COLO668 (cell line): ENCODE measurements around the gene ASTE1.
"Not testable (repeated sequence)": the region's sequence is repeated elsewhere in the genome, so short reads cannot be mapped to it uniquely, and the experiment has no call there.

Experiments
- DNase-seq: peaks from one replicate; lab custom pipeline; 2025; ENCODE audit not compliant: unreplicated experiment; lab: John Stamatoyannopoulos, UW

The ASTE1 gene

GRCh38 chr3:131009698-131010097 lies 16.9 kb downstream of the ASTE1 start:
- no peak for DNase-seq

DNA sequence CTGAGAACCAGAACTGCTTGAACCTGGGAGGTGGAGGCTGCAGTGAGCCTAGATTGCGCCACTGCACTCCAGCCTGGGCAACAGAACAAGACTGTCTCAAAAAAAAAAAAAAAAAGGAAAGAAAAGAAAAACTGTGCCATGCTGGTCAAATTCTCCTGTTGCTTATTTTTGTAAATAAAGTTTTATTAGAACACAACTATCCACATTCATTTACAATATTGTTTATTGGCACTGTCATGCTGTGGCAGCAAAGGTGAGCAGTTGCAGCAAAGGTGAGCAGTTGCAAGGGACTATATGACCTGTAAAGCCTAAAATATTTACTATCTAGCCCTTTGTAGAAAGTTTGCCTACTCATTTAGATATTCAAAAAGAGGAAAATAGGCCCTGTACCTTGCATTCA lies 18.3 kb downstream of the ASTE1 start:
- no peak for DNase-seq

DNA sequence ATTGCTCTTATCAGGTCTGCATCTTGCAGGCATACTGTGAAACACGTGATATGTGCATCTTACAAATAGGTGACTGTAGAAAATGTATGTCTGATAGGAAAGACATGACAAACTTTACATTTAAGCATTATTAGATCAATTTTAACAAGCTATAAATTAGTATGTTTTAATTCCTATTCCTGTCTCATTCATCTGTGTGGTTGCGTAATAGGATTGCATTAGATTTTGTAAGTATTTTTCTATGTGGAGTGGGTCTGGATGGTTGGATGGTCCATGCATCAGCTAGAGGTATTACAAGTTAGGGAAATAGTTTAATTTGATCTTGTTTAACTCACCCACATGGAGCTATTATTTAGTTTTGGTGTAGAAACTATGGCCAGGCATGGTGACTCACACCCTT lies 18.8 kb downstream of the ASTE1 start:
- no peak for DNase-seq

- no peak for DNase-seq
Observed at GRCh38 chr3:131007256-131007655, 19.4 kb downstream of the ASTE1 start.

DNA sequence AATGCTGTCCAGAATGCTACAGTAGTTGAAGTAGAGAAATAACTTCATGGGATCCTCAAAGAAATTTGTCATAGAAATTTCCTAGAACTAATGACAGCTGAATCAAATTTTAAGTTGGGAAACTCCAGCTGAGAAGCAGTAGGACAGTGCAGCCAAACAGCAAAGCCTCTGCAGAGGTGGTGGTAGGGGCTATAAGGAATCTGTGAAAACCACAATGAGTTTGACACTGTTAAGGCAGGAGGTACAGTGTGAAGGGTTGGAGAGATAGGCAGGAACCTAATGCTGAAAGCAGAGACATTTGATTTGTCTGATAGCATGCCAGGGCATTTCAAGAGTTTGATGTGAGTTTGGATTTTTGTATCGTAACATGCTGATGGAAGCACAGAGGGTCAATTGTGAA lies 22.0 kb downstream of the ASTE1 start:
- no peak for DNase-seq

- no peak for DNase-seq
Observed at GRCh38 chr3:131001071-131001470, 25.6 kb downstream of the ASTE1 start.

- DNase-seq, result no peak
Observed at GRCh38 chr3:130997289-130997688, 29.3 kb downstream of the ASTE1 start.

GRCh38 chr3:130992344-130992743 lies 34.3 kb downstream of the ASTE1 start:
- DNase-seq, result no peak

DNA sequence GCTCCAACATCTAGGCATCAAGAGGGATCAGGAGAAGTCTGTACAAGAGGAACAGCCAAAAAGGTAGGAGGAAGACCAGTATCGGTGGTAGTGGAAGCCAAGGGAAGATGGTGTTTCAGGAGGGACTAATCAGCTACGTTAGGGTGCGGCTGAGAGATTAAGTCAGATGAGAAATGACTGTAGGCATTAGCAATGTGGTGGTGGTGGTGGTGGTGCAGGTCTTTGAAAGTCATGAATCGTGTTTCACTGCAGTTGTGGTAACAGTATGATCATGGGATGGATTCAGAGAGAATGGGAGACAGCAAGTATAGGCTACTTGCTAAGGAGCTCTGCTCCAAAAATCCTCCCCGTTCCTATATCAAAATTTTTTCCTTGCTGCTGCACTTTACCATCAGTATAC lies 35.5 kb downstream of the ASTE1 start:
- DNase-seq, result no peak

DNA sequence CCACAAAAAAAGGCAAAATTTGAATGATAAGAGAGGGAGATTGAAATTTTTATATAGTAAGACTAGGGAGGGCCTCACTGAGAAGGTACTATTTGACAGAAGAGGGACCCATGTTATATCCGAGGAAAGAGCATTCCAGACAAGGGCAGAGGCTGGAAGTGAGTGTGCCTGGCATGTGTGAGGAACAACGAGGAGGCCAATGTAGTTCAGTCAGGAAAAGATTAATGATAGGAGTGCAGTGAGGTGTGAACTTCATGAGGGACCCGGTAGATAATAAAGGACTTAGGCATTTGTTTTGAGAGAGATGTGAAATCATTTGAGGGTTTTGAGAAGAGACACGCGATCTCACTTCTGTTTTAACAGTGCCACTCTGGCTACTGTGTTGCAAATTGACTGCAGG lies 36.3 kb downstream of the ASTE1 start:
- DNase-seq, result no peak

DNA sequence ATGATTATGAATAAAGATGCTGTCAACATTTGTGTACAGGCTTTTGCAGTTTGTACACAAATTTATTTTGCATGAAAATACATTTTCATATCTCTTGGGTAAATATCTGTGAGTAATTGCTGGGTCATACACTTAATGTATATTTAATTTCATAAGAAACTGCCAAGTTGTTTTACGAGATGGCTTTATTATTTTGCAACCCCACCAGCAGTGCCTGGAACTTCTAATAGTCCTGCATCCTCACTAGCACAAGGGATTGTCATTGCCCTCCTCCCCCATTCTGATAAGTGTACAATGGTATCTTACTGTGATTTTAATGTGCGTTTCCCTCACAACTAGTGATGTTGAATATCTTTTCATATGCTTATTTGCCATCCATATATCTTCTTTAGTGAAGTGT lies 45.2 kb downstream of the ASTE1 start:
- no peak for DNase-seq

DNA sequence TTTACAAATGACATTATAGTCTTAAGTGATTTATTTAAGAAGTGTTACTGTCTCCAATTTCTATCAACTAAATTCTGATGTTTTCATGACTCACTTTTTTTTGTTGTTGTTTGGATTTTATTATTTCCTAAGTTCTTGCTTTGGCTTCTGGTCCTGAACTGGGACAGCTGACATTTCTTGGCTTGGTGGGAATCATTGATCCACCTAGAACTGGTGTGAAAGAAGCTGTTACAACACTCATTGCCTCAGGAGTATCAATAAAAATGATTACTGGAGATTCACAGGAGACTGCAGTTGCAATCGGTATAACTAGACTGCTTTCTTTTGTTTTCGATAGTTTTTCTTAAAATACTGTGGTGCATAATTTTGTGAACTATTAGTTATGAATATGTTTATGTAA lies 47.5 kb downstream of the ASTE1 start:
- DNase-seq, result no peak

- no peak for DNase-seq
Observed at GRCh38 chr3:130976706-130977105, 49.9 kb downstream of the ASTE1 start.

- DNase-seq, result no peak
Observed at GRCh38 chr3:130975251-130975650, 51.4 kb downstream of the ASTE1 start.

DNA sequence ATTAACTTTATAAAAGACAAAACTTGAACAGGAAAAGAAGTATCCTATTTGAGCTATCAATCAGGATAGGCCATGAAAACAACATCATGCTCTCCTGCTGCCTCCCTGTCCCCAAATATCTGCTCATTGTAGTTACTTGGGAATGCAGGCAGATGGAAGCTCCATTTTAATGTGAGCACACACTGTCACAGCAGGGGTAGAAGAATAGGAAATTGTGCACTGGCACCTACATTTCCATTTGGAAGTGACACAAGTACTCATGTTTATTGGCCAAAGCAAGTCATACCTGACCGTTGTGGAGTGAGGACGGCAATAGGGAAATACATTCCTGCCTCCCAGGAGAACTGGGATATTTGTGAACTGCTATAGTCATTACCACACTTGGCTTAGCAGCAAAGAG lies 52.4 kb downstream of the ASTE1 start:
- DNase-seq, result no peak

GRCh38 chr3:130973406-130973805 lies 53.2 kb downstream of the ASTE1 start:
- no peak for DNase-seq

DNA sequence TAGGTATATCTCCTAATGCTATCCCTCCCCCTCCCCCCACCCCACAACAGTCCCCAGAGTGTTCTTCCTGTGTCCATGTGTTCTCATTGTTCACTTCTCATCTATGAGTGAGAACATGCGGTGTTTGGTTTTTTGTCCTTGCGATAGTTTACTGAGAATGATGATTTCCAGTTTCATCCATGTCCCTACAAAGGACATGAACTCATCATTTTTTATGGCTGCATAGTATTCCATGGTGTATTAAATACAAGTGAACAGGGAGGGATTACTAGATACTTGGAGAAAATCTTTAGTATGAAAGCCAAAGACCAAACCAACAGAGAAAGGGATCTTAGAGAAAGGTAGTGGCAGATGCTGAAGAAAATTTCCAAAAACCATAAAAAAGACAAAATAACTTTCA lies 54.0 kb downstream of the ASTE1 start:
- DNase-seq, result not testable (repeated sequence)

DNA sequence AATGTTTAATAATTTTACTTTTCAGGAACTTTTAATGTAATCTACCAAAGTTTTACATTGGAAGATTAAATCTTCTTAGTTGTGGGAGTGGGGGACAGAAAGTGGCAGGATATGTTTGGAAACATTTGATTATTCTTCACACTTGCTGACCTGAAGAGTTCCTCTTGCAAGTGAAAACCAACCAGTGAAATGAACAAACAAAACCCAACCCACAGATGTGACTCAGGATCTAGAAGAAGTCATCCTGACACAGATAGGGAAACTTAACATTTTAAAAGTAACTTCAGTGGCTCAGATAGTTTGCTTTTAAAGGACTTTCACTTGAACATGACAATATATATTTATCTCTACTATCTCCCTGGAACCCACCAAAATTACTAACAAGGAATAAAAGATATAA lies 55.4 kb downstream of the ASTE1 start:
- no peak for DNase-seq

GRCh38 chr3:130969621-130970020 lies 57.0 kb downstream of the ASTE1 start:
- no peak for DNase-seq

- DNase-seq, result no peak
Observed at GRCh38 chr3:130968221-130968620, 58.4 kb downstream of the ASTE1 start.

- DNase-seq, result no peak
Observed at GRCh38 chr3:130967281-130967680, 59.3 kb downstream of the ASTE1 start.

- DNase-seq, result no peak
Observed at GRCh38 chr3:130963878-130964277, 62.7 kb downstream of the ASTE1 start.
